Loucy (cell line): ENCODE data around the gene C2CD4C.
"Not testable (repeated sequence)": the region's sequence is repeated elsewhere in the genome, so short reads cannot be mapped to it uniquely, and the experiment has no call there.

Experiments
- CTCF ChIP-seq: fragments of 200-600 bp; sonication (generic); conservative IDR thresholded peaks from 2 replicates; pipeline ENCODE4 v1.5.1; 2014; ENCODE audit warnings: mild to moderate bottlenecking, antibody characterized with exemption, low read length
- EZH2phosphoT487 ChIP-seq: fragments of 200-600 bp; IDR thresholded peaks from 2 replicates; pipeline ENCODE4 v1.6.1; 2018; ENCODE audit warnings: antibody characterized with exemption, mild to moderate bottlenecking, moderate library complexity, borderline replicate concordance

- TF ChIP-seq CTCF, EZH2phosphoT487: not testable (repeated sequence)
These were observed 18.7 kb upstream of the C2CD4C start for GRCh38 chr19:427675-428074.
